ENCODE results near the gene OBSL1.

GRCh38 chr2:219545295-219545942, 25.9 kb downstream of the OBSL1 start:
- TF ChIP-seq CTCF (conservative IDR thresholded peaks at IDR 0.05; ENCODE audit: low read depth, low read length) (no peak), FOS (IDR thresholded peaks at IDR 0.05; ENCODE audit: low read depth, low read length) (no peak), RCOR1 (IDR thresholded peaks at IDR 0.05; ENCODE audit: insufficient replicate concordance, low read length) (no peak), POLR2A (IDR thresholded peaks at IDR 0.05; ENCODE audit: low read depth, low read length) (no peak)
